Smooth muscle cell (in vitro differentiated cells): ENCODE results near the gene NANOS2. TPM values are rescaled to one million over a fixed set of nuclear protein-coding genes. Genes with fewer than 3 reads are reported as not detected.

Source experiments
- DNase-seq: peaks from one replicate; lab custom pipeline; 2025; ENCODE audit not compliant: unreplicated experiment; lab: John Stamatoyannopoulos, UW
- H2AFZ ChIP-seq: fragments of 200-600 bp; sonication (generic); 2 replicates; pipeline ENCODE4 v1.6.0; 2016; ENCODE audit warnings: antibody characterized with exemption, low read depth, mild to moderate bottlenecking
- H3F3A ChIP-seq: fragments of 200-600 bp; sonication (generic); 2 replicates; pipeline ENCODE4 v1.6.0; 2017; ENCODE audit warnings: antibody characterized with exemption, low read depth
- H3K27ac ChIP-seq: fragments of 200-600 bp; sonication (generic); 2 replicates; pipeline ENCODE4 v1.5.1; 2016; ENCODE audit warnings: low read depth, mild to moderate bottlenecking
- H3K27me3 ChIP-seq: fragments of 200-600 bp; sonication (generic); 2 replicates; pipeline ENCODE4 v1.6.1; 2016; ENCODE audit warnings: low read depth, mild to moderate bottlenecking
- H3K36me3 ChIP-seq: fragments of 200-600 bp; sonication (generic); 2 replicates; pipeline ENCODE4 v1.5.1; 2016; ENCODE audit warnings: low read depth
- H3K4me1 ChIP-seq: fragments of 200-600 bp; sonication (generic); 2 replicates; pipeline ENCODE4 v1.5.1; 2016; ENCODE audit warnings: low read depth
- H3K4me2 ChIP-seq: fragments of 200-600 bp; sonication (generic); 2 replicates; pipeline ENCODE4 v1.6.0; 2016; ENCODE audit warnings: mild to moderate bottlenecking
- H3K4me3 ChIP-seq: fragments of 200-600 bp; sonication (generic); 2 replicates; pipeline ENCODE4 v1.5.1; 2016; ENCODE audit warnings: mild to moderate bottlenecking
- H3K79me2 ChIP-seq: fragments of 200-600 bp; sonication (generic); 2 replicates; pipeline ENCODE4 v1.6.0; 2016; ENCODE audit warnings: low read depth, mild to moderate bottlenecking
- H3K9ac ChIP-seq: fragments of 200-600 bp; sonication (generic); 2 replicates; pipeline ENCODE4 v1.6.0; 2016; ENCODE audit warnings: low read depth
- H3K9me3 ChIP-seq: fragments of 200-600 bp; sonication (generic); replicated peaks from 2 replicates; pipeline ENCODE4 v1.5.1; 2016; ENCODE audit warnings: low read depth
- H4K20me1 ChIP-seq: fragments of 200-600 bp; sonication (generic); 2 replicates; pipeline ENCODE4 v1.6.0; 2016; ENCODE audit warnings: low read depth
- CTCF ChIP-seq: fragments of 200-600 bp; sonication (generic); IDR thresholded peaks from 2 replicates; pipeline ENCODE4 v1.5.1; 2017; ENCODE audit warnings: borderline replicate concordance, mild to moderate bottlenecking, antibody characterized with exemption; ENCODE audit not compliant: insufficient read depth, poor library complexity, severe bottlenecking
- WGBS: methylation state at CpG from one replicate; pipeline ENCODE4 v1.1.7; 2016; ENCODE audit warnings: low lambda C conversion rate; 5-methylcytosine and 5-hydroxymethylcytosine counted together
- polyA plus RNA-seq: library from polyadenylated mRNA; unstranded; fragments of >200 nt; fragmentation: Nextera tagmentation; extraction: Ambion mirVana; gene quantifications from 2 replicates; pipeline ENCODE4 v1.2.1, GENCODE V29; 2016
- total RNA-seq: library from RNA; depleted of rRNA; stranded (reverse); fragments of >200 nt; gene quantifications from 2 replicates; pipeline ENCODE4 v1.2.3, GENCODE V29; 2014

NANOS2 gene
- total and polyA plus RNA-seq, 2 experiments from 2014 or later = not detected

- Histone ChIP-seq H2AFZ (no peak overlapping the region), H4K20me1 (no peaks in the 10 kb centered on the region), H3K27ac (no peak overlapping the region), H3K4me2 (no peak overlapping the region), H3K79me2 (no peaks in the 10 kb centered on the region), H3F3A (no peaks in the 10 kb centered on the region), H3K4me1 (no peaks in the 10 kb centered on the region), H3K36me3 (no peaks in the 10 kb centered on the region), H3K9me3 (no peaks in the 10 kb centered on the region), H3K9ac (no peak overlapping the region), H3K4me3 (no peak overlapping the region), H3K27me3 (peaks cover 21% of the 10 kb centered on the region)
- DNase-seq = no peak
- no peak for TF ChIP-seq CTCF
- WGBS = 75% methylated on average over 8 of the region's 8 CpGs
Measured at GRCh38 chr19:45959517-45960025, 45.0 kb upstream of the NANOS2 start.

GRCh38 chr19:45958769-45959516 lies 44.4 kb upstream of the NANOS2 start:
- H3K27me3 ChIP-seq = peaks cover 21% of the 10 kb centered on the region
- no peak overlapping the region for H3K4me3 ChIP-seq
- no peak overlapping the region for H3K27ac ChIP-seq
- TF ChIP-seq CTCF = no peak
- WGBS = 70% methylated on average over 12 of the region's 12 CpGs
- no peaks in the 10 kb centered on the region for H3K4me1 ChIP-seq
- H3F3A ChIP-seq = no peaks in the 10 kb centered on the region
- H3K36me3 ChIP-seq = no peaks in the 10 kb centered on the region
- H3K79me2 ChIP-seq = no peaks in the 10 kb centered on the region
- H3K4me2 ChIP-seq = no peak overlapping the region
- H4K20me1 ChIP-seq = no peaks in the 10 kb centered on the region
- no peak for DNase-seq
- H3K9ac ChIP-seq = no peak overlapping the region
- H3K9me3 ChIP-seq = no peaks in the 10 kb centered on the region
- H2AFZ ChIP-seq = no peak overlapping the region

DNA sequence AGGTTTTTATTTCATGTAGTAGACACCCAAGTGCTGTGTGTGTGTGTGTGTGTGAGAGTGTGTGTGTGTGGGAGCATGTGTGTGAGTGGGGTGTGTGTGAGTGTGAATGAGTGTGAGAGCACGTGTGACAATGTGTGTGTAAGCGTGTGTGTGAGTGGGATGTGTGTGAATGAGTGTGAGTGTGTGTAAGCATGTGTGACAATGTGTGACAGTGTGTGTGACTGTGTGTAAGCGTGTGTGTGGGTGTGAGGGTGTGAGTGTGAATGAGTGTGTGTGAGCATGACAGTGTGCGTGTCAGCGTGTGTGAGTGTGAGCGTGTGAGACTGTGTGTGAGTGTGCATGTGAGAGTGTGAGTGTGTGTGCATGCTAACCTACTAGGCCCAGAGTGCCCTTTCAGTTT lies 43.7 kb upstream of the NANOS2 start:
- H3K4me1 ChIP-seq = peaks cover 3% of the 10 kb centered on the region
- H4K20me1 ChIP-seq = no peaks in the 10 kb centered on the region
- no peaks in the 10 kb centered on the region for H3F3A ChIP-seq
- H3K4me3 ChIP-seq = no peak overlapping the region
- no peak overlapping the region for H2AFZ ChIP-seq
- no peaks in the 10 kb centered on the region for H3K79me2 ChIP-seq
- DNase-seq = no peak
- peaks cover 21% of the 10 kb centered on the region for H3K27me3 ChIP-seq
- no peak overlapping the region for H3K27ac ChIP-seq
- no peaks in the 10 kb centered on the region for H3K9me3 ChIP-seq
- H3K4me2 ChIP-seq = no peak overlapping the region
- no peak overlapping the region for H3K9ac ChIP-seq
- 86% methylated on average over 3 of the region's 6 CpGs for WGBS
- no peaks in the 10 kb centered on the region for H3K36me3 ChIP-seq
- no peak for TF ChIP-seq CTCF
